A673 (cell line): ENCODE results near the gene PPM1M.

Experiments used
- CTCF ChIP-seq: fragments of 300-800, 200-600 bp; sonication (generic); conservative IDR thresholded peaks from 2 replicates; pipeline ENCODE4 v1.5.1; 2017; ENCODE audit warnings: low read depth, mild to moderate bottlenecking, antibody characterized with exemption, low read length, moderate library complexity, mixed read lengths
- EZH2 ChIP-seq: fragments of 200-600 bp; sonication (generic); IDR thresholded peaks from 2 replicates; pipeline ENCODE4 v1.6.1; 2017; ENCODE audit warnings: borderline replicate concordance, low read depth, mild to moderate bottlenecking, mixed read lengths, antibody characterized with exemption, low read length; ENCODE audit not compliant: poor library complexity, severe bottlenecking

GRCh38 chr3:52256159-52256558 lies 10.6 kb downstream of the PPM1M start:
- no peak for TF ChIP-seq CTCF
- no peak for TF ChIP-seq EZH2
